Mesendoderm (in vitro differentiated cells): ENCODE data around the gene RADX.

ENCODE experiments used
- DNase-seq: peaks from one replicate; pipeline ENCODE4 v3.0.0; 2013
- H2AK5ac ChIP-seq: 2 replicates; pipeline ENCODE4 v1.6.1; 2013; ENCODE audit warnings: low read length, inconsistent platforms
- H2BK120ac ChIP-seq: 2 replicates; pipeline ENCODE4 v1.6.1; 2013; ENCODE audit warnings: low read depth, mild to moderate bottlenecking, low read length, moderate library complexity, mixed read lengths
- H2BK15ac ChIP-seq: replicated peaks from 2 replicates; pipeline ENCODE4 v1.6.1; 2013; ENCODE audit warnings: low read depth, mild to moderate bottlenecking, moderate library complexity
- H2BK5ac ChIP-seq: 2 replicates; pipeline ENCODE4 v1.6.1; 2013; ENCODE audit warnings: low read length, inconsistent platforms
- H3K18ac ChIP-seq: 2 replicates; pipeline ENCODE4 v1.6.1; 2013; ENCODE audit warnings: mild to moderate bottlenecking, low read length, mixed read lengths
- H3K23ac ChIP-seq: one replicate; pipeline ENCODE4 v1.6.1; 2013; ENCODE audit warnings: low read length
- H3K27ac ChIP-seq: 2 replicates; pipeline ENCODE4 v1.5.1; 2013; ENCODE audit warnings: low read depth, mild to moderate bottlenecking, inconsistent platforms, low read length, moderate library complexity
- H3K27me3 ChIP-seq: 2 replicates; pipeline ENCODE4 v1.6.1; 2013; ENCODE audit warnings: low read length, control low read depth, mild to moderate bottlenecking, inconsistent platforms; ENCODE audit not compliant: insufficient read depth, poor library complexity
- H3K36me3 ChIP-seq: 2 replicates; pipeline ENCODE4 v1.6.1; 2013; ENCODE audit warnings: low read length, inconsistent platforms; ENCODE audit not compliant: control insufficient read depth, insufficient read depth
- H3K4ac ChIP-seq: one replicate; pipeline ENCODE4 v1.6.1; 2013; ENCODE audit warnings: low read depth, mild to moderate bottlenecking, low read length, moderate library complexity
- H3K4me1 ChIP-seq: 2 replicates; pipeline ENCODE4 v1.6.1; 2013; ENCODE audit warnings: low read depth, low read length, inconsistent platforms; ENCODE audit not compliant: control insufficient read depth
- H3K4me2 ChIP-seq: 2 replicates; pipeline ENCODE4 v1.6.1; 2013; ENCODE audit warnings: low read length
- H3K4me3 ChIP-seq: 2 replicates; pipeline ENCODE4 v1.5.1; 2013; ENCODE audit warnings: mild to moderate bottlenecking, low read length
- H3K56ac ChIP-seq: one replicate; pipeline ENCODE4 v1.6.1; 2013; ENCODE audit warnings: low read length
- H3K79me1 ChIP-seq: 2 replicates; pipeline ENCODE4 v1.6.1; 2013; ENCODE audit warnings: low read length, inconsistent platforms
- H3K79me2 ChIP-seq: 2 replicates; pipeline ENCODE4 v1.6.1; 2013; ENCODE audit warnings: mild to moderate bottlenecking, low read length; ENCODE audit not compliant: control insufficient read depth, insufficient read depth
- H3K9ac ChIP-seq: 2 replicates; pipeline ENCODE4 v1.6.1; 2013; ENCODE audit warnings: low read length, inconsistent platforms
- H4K5ac ChIP-seq: one replicate; pipeline ENCODE4 v1.6.1; 2013; ENCODE audit warnings: low read length
- H4K8ac ChIP-seq: one replicate; pipeline ENCODE4 v1.6.1; 2013; ENCODE audit warnings: low read depth, mild to moderate bottlenecking, control low read depth, low read length, moderate library complexity
- WGBS: extraction: QIAGEN DNeasy Blood & Tissue Kit; methylation state at CpG from one replicate; pipeline ENCODE4 v1.1.7; 2013; ENCODE audit warnings: low lambda C conversion rate, missing lambda C conversion rate; ENCODE audit not compliant: insufficient coverage; ENCODE audit errors: extremely low coverage; 5-methylcytosine and 5-hydroxymethylcytosine counted together

RADX gene

DNA sequence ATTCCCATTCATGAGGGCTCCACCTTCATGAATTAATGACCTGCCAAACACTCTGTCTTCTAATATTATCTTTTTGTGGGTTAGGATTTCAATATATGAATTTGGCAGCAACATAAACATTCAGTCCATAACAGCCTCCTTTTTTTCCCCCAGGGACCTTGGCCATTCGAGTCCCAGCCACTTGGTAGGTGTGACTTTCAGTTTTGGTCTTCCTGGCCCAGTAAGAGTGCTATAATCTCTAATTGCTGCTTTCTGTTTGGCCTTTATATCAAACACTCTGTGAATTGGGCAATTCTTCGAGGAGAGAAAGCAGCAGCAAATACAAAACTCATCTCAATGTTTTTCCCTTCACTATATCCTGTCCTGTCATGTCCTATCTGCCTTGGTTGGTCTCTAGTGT is 12.4 kb upstream of the RADX start:
- no peak overlapping the region for H3K4me3 ChIP-seq
- no peak overlapping the region for H3K56ac ChIP-seq
- H3K9ac ChIP-seq: no peak overlapping the region
- no peak overlapping the region for H2BK5ac ChIP-seq
- no peak overlapping the region for H2AK5ac ChIP-seq
- H3K79me1 ChIP-seq: no peaks in the 10 kb centered on the region
- DNase-seq: no peak
- no peak overlapping the region for H3K4ac ChIP-seq
- H3K23ac ChIP-seq: no peak overlapping the region
- WGBS: no CpG with 5 or more reads among the region's 2 CpGs
- H3K27ac ChIP-seq: no peak overlapping the region
- no peak overlapping the region for H4K5ac ChIP-seq
- H3K18ac ChIP-seq: no peak overlapping the region
- no peak overlapping the region for H4K8ac ChIP-seq
- H3K4me2 ChIP-seq: no peak overlapping the region
- no peak overlapping the region for H2BK15ac ChIP-seq
- H3K27me3 ChIP-seq: no peaks in the 10 kb centered on the region
- no peaks in the 10 kb centered on the region for H3K4me1 ChIP-seq
- no peaks in the 10 kb centered on the region for H3K36me3 ChIP-seq
- no peak overlapping the region for H2BK120ac ChIP-seq
- H3K79me2 ChIP-seq: no peaks in the 10 kb centered on the region

GRCh38 chrX:106606571-106606970 is 5.2 kb upstream of the RADX start:
- Histone ChIP-seq H3K4ac (no peak overlapping the region), H3K36me3 (no peaks in the 10 kb centered on the region), H2AK5ac (no peak overlapping the region), H4K8ac (no peak overlapping the region), H3K56ac (no peak overlapping the region), H3K79me1 (no peaks in the 10 kb centered on the region), H3K4me3 (no peak overlapping the region), H4K5ac (no peak overlapping the region), H3K4me1 (no peaks in the 10 kb centered on the region), H2BK15ac (no peak overlapping the region), H3K4me2 (no peak overlapping the region), H3K23ac (no peak overlapping the region), H3K9ac (no peak overlapping the region), H3K79me2 (no peaks in the 10 kb centered on the region), H3K27ac (no peak overlapping the region), H3K18ac (no peak overlapping the region), H3K27me3 (no peaks in the 10 kb centered on the region), H2BK120ac (no peak overlapping the region), H2BK5ac (no peak overlapping the region)
- DNase-seq: no peak
- no CpG with 5 or more reads among the region's 1 CpG for WGBS

- Histone ChIP-seq H3K27me3 (no peaks in the 10 kb centered on the region), H3K18ac (no peak overlapping the region), H3K27ac (no peak overlapping the region), H3K36me3 (no peaks in the 10 kb centered on the region), H2BK5ac (no peak overlapping the region), H3K4ac (no peak overlapping the region), H3K56ac (no peak overlapping the region), H2BK120ac (no peak overlapping the region), H3K4me1 (no peaks in the 10 kb centered on the region), H4K8ac (no peak overlapping the region), H3K79me2 (no peaks in the 10 kb centered on the region), H3K23ac (no peak overlapping the region), H3K79me1 (no peaks in the 10 kb centered on the region), H4K5ac (no peak overlapping the region), H2AK5ac (no peak overlapping the region), H3K4me3 (no peak overlapping the region), H3K4me2 (no peak overlapping the region), H2BK15ac (no peak overlapping the region), H3K9ac (no peak overlapping the region)
- WGBS: no CpG with 5 or more reads among the region's 6 CpGs
- DNase-seq: peak; percentile 70
These were observed 3.8 kb upstream of the RADX start for GRCh38 chrX:106608016-106608415.

DNA sequence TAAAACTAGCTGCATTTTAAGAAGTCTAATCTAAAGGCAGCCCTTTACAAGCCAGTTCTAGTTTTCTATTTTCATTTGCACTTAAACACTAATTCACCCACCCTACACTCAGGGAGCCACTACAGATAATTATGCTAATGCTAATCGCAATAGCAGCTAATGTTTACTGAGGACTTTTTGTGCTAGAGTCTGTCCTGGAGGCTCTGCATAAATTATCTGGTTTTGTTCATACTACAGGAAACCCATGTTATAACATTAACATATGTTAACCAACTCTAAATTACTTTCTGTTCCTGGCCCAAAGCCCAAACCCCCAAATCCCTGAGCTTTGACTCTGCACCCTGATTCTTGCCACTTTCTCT is 480 bp upstream of the RADX start:
- Histone ChIP-seq H3K4me1 (no peaks in the 10 kb centered on the region), H3K79me2 (no peaks in the 10 kb centered on the region), H3K27ac (no peak overlapping the region), H3K79me1 (no peaks in the 10 kb centered on the region), H3K4me2 (peak overlapping the region; percentile 13), H2BK5ac (no peak overlapping the region), H3K18ac (no peak overlapping the region), H3K9ac (no peak overlapping the region), H4K5ac (no peak overlapping the region), H2BK120ac (no peak overlapping the region), H2BK15ac (no peak overlapping the region), H3K23ac (no peak overlapping the region), H2AK5ac (no peak overlapping the region), H3K36me3 (no peaks in the 10 kb centered on the region), H3K4ac (no peak overlapping the region), H3K27me3 (no peaks in the 10 kb centered on the region), H4K8ac (no peak overlapping the region), H3K56ac (no peak overlapping the region), H3K4me3 (no peak overlapping the region)
- WGBS: no CpG with 5 or more reads among the region's 1 CpG
- DNase-seq: no peak

DNA sequence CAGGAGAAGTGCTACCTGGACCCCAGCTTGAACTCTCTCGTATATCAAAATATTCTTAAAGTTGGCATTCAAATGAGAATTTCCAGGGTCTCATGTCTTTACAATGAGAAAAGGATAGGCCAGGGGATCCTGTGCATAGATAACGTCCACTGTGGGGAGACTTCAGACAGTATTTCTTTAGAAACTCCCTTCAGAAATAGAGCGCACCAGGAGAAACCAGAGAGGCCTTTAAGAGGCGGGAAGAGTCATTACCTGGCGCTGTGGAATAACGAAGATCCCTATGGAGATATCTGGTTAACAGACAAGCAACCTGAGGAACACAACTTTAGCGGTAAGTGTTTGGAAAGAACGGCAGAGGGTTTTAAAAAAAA is 600 bp downstream of the RADX start:
- H3K27me3 ChIP-seq: no peaks in the 10 kb centered on the region
- no peak overlapping the region for H3K18ac ChIP-seq
- H4K8ac ChIP-seq: no peak overlapping the region
- H4K5ac ChIP-seq: no peak overlapping the region
- no peak overlapping the region for H2AK5ac ChIP-seq
- no peak overlapping the region for H2BK5ac ChIP-seq
- peak overlapping the region; percentile 47 for H3K9ac ChIP-seq
- H3K79me2 ChIP-seq: no peaks in the 10 kb centered on the region
- H2BK15ac ChIP-seq: no peak overlapping the region
- H3K4ac ChIP-seq: no peak overlapping the region
- WGBS: no CpG with 5 or more reads among the region's 8 CpGs
- no peaks in the 10 kb centered on the region for H3K4me1 ChIP-seq
- H3K4me2 ChIP-seq: peak overlapping the region; percentile 49
- H3K79me1 ChIP-seq: no peaks in the 10 kb centered on the region
- no peaks in the 10 kb centered on the region for H3K36me3 ChIP-seq
- no peak overlapping the region for H3K23ac ChIP-seq
- H3K27ac ChIP-seq: no peak overlapping the region
- DNase-seq: peak; percentile 23
- H3K56ac ChIP-seq: peak overlapping the region; percentile 42
- no peak overlapping the region for H3K4me3 ChIP-seq
- H2BK120ac ChIP-seq: no peak overlapping the region

GRCh38 chrX:106613277-106613676 is 1.5 kb downstream of the RADX start:
- Histone ChIP-seq H3K23ac (no peak overlapping the region), H3K56ac (no peak overlapping the region), H2BK15ac (no peak overlapping the region), H3K27ac (no peak overlapping the region), H3K36me3 (no peaks in the 10 kb centered on the region), H3K4me3 (no peak overlapping the region), H3K79me2 (no peaks in the 10 kb centered on the region), H3K4ac (no peak overlapping the region), H3K4me2 (no peak overlapping the region), H2BK120ac (no peak overlapping the region), H4K8ac (no peak overlapping the region), H2BK5ac (no peak overlapping the region), H3K27me3 (no peaks in the 10 kb centered on the region), H3K9ac (no peak overlapping the region), H3K18ac (no peak overlapping the region), H3K79me1 (no peaks in the 10 kb centered on the region), H4K5ac (no peak overlapping the region), H2AK5ac (no peak overlapping the region), H3K4me1 (no peaks in the 10 kb centered on the region)
- no CpG with 5 or more reads among the region's 4 CpGs for WGBS
- DNase-seq: no peak
